HepG2 (cell line): ENCODE data around the gene ASTN1. TPM values are rescaled to one million over a fixed set of nuclear protein-coding genes. Genes with fewer than 3 reads are reported as not detected.

Experiments
- ATAC-seq: fragments of 200-7000 bp; cut with Tn5 transposase; 3 replicates; pipeline ENCODE4 v1.9.1; 2020; ENCODE audit warnings: mild to moderate bottlenecking, moderate library complexity
- BruUV-seq: library from RNA; stranded (reverse); fragments of 400-500 nt; replicated peaks from 2 replicates; lab custom pipeline; 2021; lab: Mats Ljungman, UMichigan
- CTCF ChIA-PET: fragments of 300-600 bp; formaldehyde crosslinking; extraction: SDS; loops from one replicate; lab custom pipeline; 2021; ENCODE audit warnings: low total read pairs, inconsistent platforms, low intra/inter-chr PET ratio; lab: Yijun Ruan, JAX
- POLR2A ChIA-PET: fragments of 350-600 bp; sonication (Branson Sonifier 250); formaldehyde crosslinking; loops from one replicate; lab custom pipeline; 2020; ENCODE audit warnings: antibody characterized with exemption, inconsistent platforms; lab: Yijun Ruan, JAX
- DNase-seq: peaks from one replicate; pipeline ENCODE4 v3.0.0-alpha.2; 2015; ENCODE audit warnings: low spot score
- FAIRE-seq: peaks from 3 replicates; lab custom pipeline; 2011; peaks lifted over from hg19 to GRCh38; lab: Jason Lieb, UNC
- H2AFZ ChIP-seq: one replicate; pipeline ENCODE4 v1.6.1; 2011; ENCODE audit warnings: low read length, inconsistent platforms
- H3K27ac ChIP-seq: fragments of 300-600 bp; 3 replicates; pipeline ENCODE4 v1.8.0; 2011; ENCODE audit warnings: mixed run types, mild to moderate bottlenecking, mixed read lengths, low read length, inconsistent platforms; ENCODE audit not compliant: insufficient read depth; ENCODE audit errors: extremely low read length
- H3K27me3 ChIP-seq, 2 experiments: fragments of 200-600 bp in 1 of 2; 2 replicates in 1 of 2; 3 replicates in 1 of 2; pipeline versions ENCODE4 v1.6.0 to v1.8.0; 2011; ENCODE audit warnings: low read length in 2 of 2, mild to moderate bottlenecking in 2 of 2, moderate library complexity in 2 of 2, inconsistent platforms in 1 of 2; ENCODE audit not compliant: insufficient read depth in 2 of 2, control insufficient read depth in 1 of 2
- H3K36me3 ChIP-seq, 2 experiments: fragments of 200-600 bp in 1 of 2; replicated peaks in 1 of 2; 2 replicates in 1 of 2; 3 replicates in 1 of 2; pipeline versions ENCODE4 v1.5.1 to v1.8.0; 2011; ENCODE audit warnings: low read length in 2 of 2, inconsistent platforms in 1 of 2; ENCODE audit not compliant: insufficient read depth in 2 of 2, control insufficient read depth in 1 of 2
- H3K4me1 ChIP-seq: 2 replicates; pipeline ENCODE4 v1.5.1; 2012; ENCODE audit warnings: low read length, inconsistent platforms; ENCODE audit not compliant: insufficient read depth
- H3K4me2 ChIP-seq: 2 replicates; pipeline ENCODE4 v1.6.0; 2011; ENCODE audit warnings: low read depth, low read length, inconsistent platforms
- H3K4me3 ChIP-seq, 3 experiments: fragments of 200-600 bp in 1 of 3; sonication (generic), shearing (Covaris generic) in 1 of 3; replicated peaks in 1 of 3; 2 replicates each; pipeline ENCODE4 v1.5.1; 2011 to 2016; ENCODE audit warnings: low read length in 3 of 3, inconsistent platforms in 2 of 3, low read depth in 2 of 3, mild to moderate bottlenecking in 2 of 3, control low read depth in 1 of 3, mixed read lengths in 1 of 3; ENCODE audit not compliant: insufficient read depth in 1 of 3
- H3K79me2 ChIP-seq: one replicate; pipeline ENCODE4 v1.6.1; 2011; ENCODE audit warnings: low read length, inconsistent platforms; ENCODE audit not compliant: insufficient read depth
- H3K9ac ChIP-seq: 2 replicates; pipeline ENCODE4 v1.6.0; 2011; ENCODE audit warnings: mild to moderate bottlenecking, low read depth, low read length, inconsistent platforms; ENCODE audit not compliant: insufficient read depth
- H3K9me3 ChIP-seq: 2 replicates; pipeline ENCODE4 v1.5.1; 2012; ENCODE audit warnings: mild to moderate bottlenecking, low read length
- H4K20me1 ChIP-seq: 2 replicates; pipeline ENCODE4 v1.6.0; 2011; ENCODE audit warnings: inconsistent platforms, mild to moderate bottlenecking, low read length, moderate library complexity; ENCODE audit not compliant: insufficient read depth
- HBP1 ChIP-seq: IDR thresholded peaks from 2 replicates; pipeline ENCODE4 v1.6.1; 2016; ENCODE audit warnings: low read depth, control low read depth
- SKIL ChIP-seq: sonication (generic); formaldehyde crosslinking; IDR thresholded peaks from 2 replicates; pipeline ENCODE4 v1.8.0; 2022; ENCODE audit warnings: missing genetic modification reagents, mild to moderate bottlenecking, moderate library complexity, borderline replicate concordance
- TBX3 ChIP-seq: fragments of 450-650 bp; IDR thresholded peaks from 2 replicates; pipeline ENCODE4 v1.6.1; 2017; ENCODE audit warnings: antibody characterized with exemption, mild to moderate bottlenecking, inconsistent platforms, borderline replicate concordance
- ZNF253 ChIP-seq: sonication (generic); formaldehyde crosslinking; IDR thresholded peaks from 2 replicates; pipeline ENCODE4 v1.8.0; 2022; ENCODE audit warnings: mild to moderate bottlenecking, missing genetic modification reagents, borderline replicate concordance
- ZNF34 ChIP-seq: sonication (generic); formaldehyde crosslinking; IDR thresholded peaks from 2 replicates; pipeline ENCODE4 v1.4.0; 2020; ENCODE audit warnings: mild to moderate bottlenecking, missing genetic modification reagents, borderline replicate concordance
- ZNF350 ChIP-seq: sonication (generic); formaldehyde crosslinking; IDR thresholded peaks from 2 replicates; pipeline ENCODE4 v1.4.0; 2020; ENCODE audit warnings: mild to moderate bottlenecking, low read depth, missing genetic modification reagents, borderline replicate concordance
- ZNF510 ChIP-seq: sonication (generic); formaldehyde crosslinking; IDR thresholded peaks from 2 replicates; pipeline ENCODE4 v1.4.0; 2020; ENCODE audit warnings: low read depth, mild to moderate bottlenecking, missing genetic modification reagents
- ZNF562 ChIP-seq: sonication (generic); formaldehyde crosslinking; IDR thresholded peaks from 2 replicates; pipeline ENCODE4 v1.8.0; 2022; ENCODE audit warnings: missing genetic modification reagents, borderline replicate concordance
- WGBS: methylation state at CpG from one replicate; pipeline ENCODE4 v1.1.6; 2017; ENCODE audit warnings: low lambda C conversion rate; 5-methylcytosine and 5-hydroxymethylcytosine counted together
- in situ Hi-C: cut with HindIII; loops from 2 replicates; pipeline ENCODE4 v1.10.0; 2017; ENCODE audit warnings: low pct_unique_long_range_greater_than_20kb; ENCODE audit not compliant: extremely low pct_ligation_motif_present
- intact Hi-C: fragments of 100-400 bp; cut with micrococcal nuclease; formaldehyde crosslinking; loops from one replicate; pipeline ENCODE4 v1.10.0; 2022; ENCODE audit not compliant: unreplicated experiment
- polyA plus RNA-seq, 8 experiments: library from polyadenylated mRNA; depleted of rRNA in 3 of 8; stranded (reverse) in 7 of 8; unstranded in 1 of 8; fragments of >200 nt; fragmentation: Illumina TruSeq in 4 of 8; extraction: Trizol in 4 of 8; gene quantifications; 2 replicates each; pipeline versions ENCODE4 v1.2.1 to v1.2.3, GENCODE V29; 2011 to 2016; ENCODE audit warnings: low read depth in 4 of 8, missing spikeins in 1 of 8, mixed read lengths in 1 of 8; ENCODE audit not compliant: insufficient read depth in 1 of 8
- total RNA-seq, 5 experiments: library from RNA; depleted of rRNA; stranded (reverse); fragments of >200 nt; fragmentation: Illumina TruSeq; extraction: Trizol; gene quantifications; 2 replicates each; pipeline ENCODE4 v1.2.3, GENCODE V29; 2016; ENCODE audit warnings: low read depth in 1 of 5
- TF ChIP-seq, protein P1 (sequence below): sonication (generic); formaldehyde crosslinking; IDR thresholded peaks from 2 replicates; pipeline ENCODE4 v1.4.0; 2020; ENCODE audit warnings: missing genetic modification reagents
- TF ChIP-seq, protein P2 (sequence below): sonication (generic); formaldehyde crosslinking; IDR thresholded peaks from 2 replicates; pipeline ENCODE4 v1.9.0; 2021; ENCODE audit warnings: mild to moderate bottlenecking, missing genetic modification reagents
- TF ChIP-seq, protein P3 (sequence below): sonication (generic); formaldehyde crosslinking; conservative IDR thresholded peaks from 2 replicates; pipeline ENCODE4 v1.8.0; 2022; ENCODE audit warnings: mild to moderate bottlenecking, moderate library complexity, missing genetic modification reagents

Gene ASTN1
- total and polyA plus RNA-seq, 2 of the 13 experiments (the other 11 are each of a cell fraction or from before 2014, with no cell fraction given): not detected

DNA sequence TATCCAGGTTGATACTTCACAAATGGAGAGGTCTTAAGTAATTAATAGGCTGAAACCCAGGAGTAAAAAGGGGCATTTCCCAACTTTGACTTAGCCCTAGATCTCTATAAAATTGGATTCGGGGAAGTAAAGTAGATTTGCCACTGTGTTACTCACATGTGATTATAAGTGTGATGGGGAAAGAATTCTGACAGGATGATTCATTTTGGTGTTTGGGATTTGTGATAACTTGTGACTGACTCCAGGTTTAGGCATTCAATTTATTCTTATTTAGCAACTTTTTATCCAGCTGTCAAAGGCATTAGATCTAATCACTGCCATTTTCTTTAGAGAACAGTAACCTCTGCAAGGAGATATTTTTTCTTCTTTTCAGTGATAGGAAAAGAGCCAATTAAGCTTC lies 175.5 kb downstream of the ASTN1 start:
- Histone ChIP-seq H3K9me3 (no peaks in the 10 kb centered on the region), H3K27me3 (no peaks in the 10 kb centered on the region), H4K20me1 (no peaks in the 10 kb centered on the region), H3K4me1 (no peaks in the 10 kb centered on the region), H3K79me2 (no peaks in the 10 kb centered on the region), H3K36me3 (no peaks in the 10 kb centered on the region), H2AFZ (no peak overlapping the region), H3K4me2 (no peak overlapping the region), H3K4me3 (no peak overlapping the region), H3K9ac (no peak overlapping the region), H3K27ac (no peak overlapping the region)
- DNase-seq: no peak
- CTCF ChIA-PET: no interaction called here
- no peak for ATAC-seq
- POLR2A ChIA-PET: no interaction called here
- FAIRE-seq: no peak
- in situ Hi-C loops (no loop called here), intact Hi-C loops (no loop called here)
- WGBS: 0% methylated on average over 1 of the region's 1 CpG
- no TSS peak for BruUV-seq
- TF ChIP-seq ZNF253 (CRISPR knock-in tag) (no peak), ZNF510 (CRISPR knock-in tag) (no peak), SKIL (CRISPR knock-in tag) (no peak), ZNF34 (no peak), TBX3 (no peak), HBP1 (CRISPR knock-in tag) (no peak), ZNF350 (CRISPR knock-in tag) (no peak), ZNF562 (CRISPR knock-in tag) (no peak)
- TF ChIP-seq, protein P1, sequence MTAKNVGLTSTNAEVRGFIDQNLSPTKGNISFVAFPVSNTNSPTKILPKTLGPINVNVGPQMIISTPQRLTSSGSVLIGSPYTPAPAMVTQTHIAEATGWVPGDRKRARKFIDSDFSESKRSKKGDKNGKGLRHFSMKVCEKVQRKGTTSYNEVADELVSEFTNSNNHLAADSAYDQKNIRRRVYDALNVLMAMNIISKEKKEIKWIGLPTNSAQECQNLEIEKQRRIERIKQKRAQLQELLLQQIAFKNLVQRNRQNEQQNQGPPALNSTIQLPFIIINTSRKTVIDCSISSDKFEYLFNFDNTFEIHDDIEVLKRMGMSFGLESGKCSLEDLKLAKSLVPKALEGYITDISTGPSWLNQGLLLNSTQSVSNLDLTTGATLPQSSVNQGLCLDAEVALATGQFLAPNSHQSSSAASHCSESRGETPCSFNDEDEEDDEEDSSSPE (CRISPR knock-in tag): no peak
- TF ChIP-seq, protein P2, sequence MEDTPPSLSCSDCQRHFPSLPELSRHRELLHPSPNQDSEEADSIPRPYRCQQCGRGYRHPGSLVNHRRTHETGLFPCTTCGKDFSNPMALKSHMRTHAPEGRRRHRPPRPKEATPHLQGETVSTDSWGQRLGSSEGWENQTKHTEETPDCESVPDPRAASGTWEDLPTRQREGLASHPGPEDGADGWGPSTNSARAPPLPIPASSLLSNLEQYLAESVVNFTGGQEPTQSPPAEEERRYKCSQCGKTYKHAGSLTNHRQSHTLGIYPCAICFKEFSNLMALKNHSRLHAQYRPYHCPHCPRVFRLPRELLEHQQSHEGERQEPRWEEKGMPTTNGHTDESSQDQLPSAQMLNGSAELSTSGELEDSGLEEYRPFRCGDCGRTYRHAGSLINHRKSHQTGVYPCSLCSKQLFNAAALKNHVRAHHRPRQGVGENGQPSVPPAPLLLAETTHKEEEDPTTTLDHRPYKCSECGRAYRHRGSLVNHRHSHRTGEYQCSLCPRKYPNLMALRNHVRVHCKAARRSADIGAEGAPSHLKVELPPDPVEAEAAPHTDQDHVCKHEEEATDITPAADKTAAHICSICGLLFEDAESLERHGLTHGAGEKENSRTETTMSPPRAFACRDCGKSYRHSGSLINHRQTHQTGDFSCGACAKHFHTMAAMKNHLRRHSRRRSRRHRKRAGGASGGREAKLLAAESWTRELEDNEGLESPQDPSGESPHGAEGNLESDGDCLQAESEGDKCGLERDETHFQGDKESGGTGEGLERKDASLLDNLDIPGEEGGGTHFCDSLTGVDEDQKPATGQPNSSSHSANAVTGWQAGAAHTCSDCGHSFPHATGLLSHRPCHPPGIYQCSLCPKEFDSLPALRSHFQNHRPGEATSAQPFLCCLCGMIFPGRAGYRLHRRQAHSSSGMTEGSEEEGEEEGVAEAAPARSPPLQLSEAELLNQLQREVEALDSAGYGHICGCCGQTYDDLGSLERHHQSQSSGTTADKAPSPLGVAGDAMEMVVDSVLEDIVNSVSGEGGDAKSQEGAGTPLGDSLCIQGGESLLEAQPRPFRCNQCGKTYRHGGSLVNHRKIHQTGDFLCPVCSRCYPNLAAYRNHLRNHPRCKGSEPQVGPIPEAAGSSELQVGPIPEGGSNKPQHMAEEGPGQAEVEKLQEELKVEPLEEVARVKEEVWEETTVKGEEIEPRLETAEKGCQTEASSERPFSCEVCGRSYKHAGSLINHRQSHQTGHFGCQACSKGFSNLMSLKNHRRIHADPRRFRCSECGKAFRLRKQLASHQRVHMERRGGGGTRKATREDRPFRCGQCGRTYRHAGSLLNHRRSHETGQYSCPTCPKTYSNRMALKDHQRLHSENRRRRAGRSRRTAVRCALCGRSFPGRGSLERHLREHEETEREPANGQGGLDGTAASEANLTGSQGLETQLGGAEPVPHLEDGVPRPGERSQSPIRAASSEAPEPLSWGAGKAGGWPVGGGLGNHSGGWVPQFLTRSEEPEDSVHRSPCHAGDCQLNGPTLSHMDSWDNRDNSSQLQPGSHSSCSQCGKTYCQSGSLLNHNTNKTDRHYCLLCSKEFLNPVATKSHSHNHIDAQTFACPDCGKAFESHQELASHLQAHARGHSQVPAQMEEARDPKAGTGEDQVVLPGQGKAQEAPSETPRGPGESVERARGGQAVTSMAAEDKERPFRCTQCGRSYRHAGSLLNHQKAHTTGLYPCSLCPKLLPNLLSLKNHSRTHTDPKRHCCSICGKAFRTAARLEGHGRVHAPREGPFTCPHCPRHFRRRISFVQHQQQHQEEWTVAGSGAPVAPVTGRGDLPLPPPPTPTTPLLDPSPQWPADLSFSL: no peak
- TF ChIP-seq, protein P3, sequence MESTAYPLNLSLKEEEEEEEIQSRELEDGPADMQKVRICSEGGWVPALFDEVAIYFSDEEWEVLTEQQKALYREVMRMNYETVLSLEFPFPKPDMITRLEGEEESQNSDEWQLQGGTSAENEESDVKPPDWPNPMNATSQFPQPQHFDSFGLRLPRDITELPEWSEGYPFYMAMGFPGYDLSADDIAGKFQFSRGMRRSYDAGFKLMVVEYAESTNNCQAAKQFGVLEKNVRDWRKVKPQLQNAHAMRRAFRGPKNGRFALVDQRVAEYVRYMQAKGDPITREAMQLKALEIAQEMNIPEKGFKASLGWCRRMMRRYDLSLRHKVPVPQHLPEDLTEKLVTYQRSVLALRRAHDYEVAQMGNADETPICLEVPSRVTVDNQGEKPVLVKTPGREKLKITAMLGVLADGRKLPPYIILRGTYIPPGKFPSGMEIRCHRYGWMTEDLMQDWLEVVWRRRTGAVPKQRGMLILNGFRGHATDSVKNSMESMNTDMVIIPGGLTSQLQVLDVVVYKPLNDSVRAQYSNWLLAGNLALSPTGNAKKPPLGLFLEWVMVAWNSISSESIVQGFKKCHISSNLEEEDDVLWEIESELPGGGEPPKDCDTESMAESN (CRISPR knock-in tag): no peak
